Lower lobe of right lung (tissue), 2 donors: Measurements from ENCODE around the gene IL1RAPL2. TPM values are rescaled to one million over a fixed set of nuclear protein-coding genes. Genes with fewer than 3 reads are reported as not detected.
"Not testable (repeated sequence)": the region's sequence is repeated elsewhere in the genome, so short reads cannot be mapped to it uniquely, and the experiment has no call there.

Experiments
- ATAC-seq, 2 donors: fragments of 200-7000 bp; cut with Tn5 transposase; one replicate each; pipeline ENCODE4 v1.9.1; 2020 to 2022; ENCODE audit warnings: mild to moderate bottlenecking in 2 of 2, moderate library complexity in 2 of 2
- DNase-seq: peaks from one replicate; pipeline ENCODE4 v3.0.0-alpha.2; 2020
- H3K27ac ChIP-seq: fragments of 200-600 bp; one replicate; pipeline ENCODE4 v1.8.0; 2022
- H3K27me3 ChIP-seq: fragments of 200-600 bp; one replicate; pipeline ENCODE4 v1.8.0; 2022; ENCODE audit warnings: low read depth
- H3K36me3 ChIP-seq: fragments of 200-600 bp; one replicate; pipeline ENCODE4 v1.8.0; 2022; ENCODE audit warnings: mild to moderate bottlenecking
- H3K4me1 ChIP-seq: fragments of 200-600 bp; one replicate; pipeline ENCODE4 v1.8.0; 2022
- H3K4me3 ChIP-seq: fragments of 200-600 bp; one replicate; pipeline ENCODE4 v1.8.0; 2022; ENCODE audit warnings: mild to moderate bottlenecking
- H3K9me3 ChIP-seq: fragments of 200-600 bp; one replicate; pipeline ENCODE4 v1.8.0; 2022
- intact Hi-C: fragments of 100-400 bp; cut with DNase I; formaldehyde crosslinking; loops from one replicate; pipeline ENCODE4 v1.11.0; 2022
- total RNA-seq: library from RNA; stranded (reverse); fragmentation: NEBNext Ultra II Directional; extraction: Animal tissue kit (Norgen Biotek cat#: 25700); gene quantifications from one replicate; pipeline ENCODE4 v1.2.1, GENCODE V29; 2021
- TF ChIP-seq, protein P1 (sequence below): fragments of 200-600 bp; IDR thresholded peaks from one replicate; pipeline ENCODE4 v1.8.0; 2022; ENCODE audit warnings: antibody characterized with exemption, mild to moderate bottlenecking
- donor health status: DM: no; HTN: yes; CAD: no; lungs with severe emphysema.

The IL1RAPL2 gene
- total RNA-seq, 1 donor from 2014 or later: not detected

DNA sequence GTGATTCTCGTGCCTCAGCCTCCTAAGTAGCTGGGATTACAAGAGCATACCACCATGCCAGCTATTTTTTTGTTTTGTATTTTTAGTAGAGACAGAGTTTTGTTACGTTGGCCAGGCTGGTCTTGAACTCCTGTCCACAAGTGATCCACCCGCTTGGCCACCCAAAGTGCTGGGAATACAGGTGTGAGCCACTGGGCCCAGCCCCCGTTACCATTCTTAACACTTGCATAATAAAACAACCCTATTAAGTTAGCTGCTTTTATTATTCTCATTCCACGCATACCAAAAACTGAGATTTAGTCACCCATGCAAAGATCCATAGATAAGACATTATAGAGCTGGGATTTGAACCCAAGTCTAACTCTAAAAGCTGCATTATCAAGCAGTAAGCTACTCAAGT is 660.5 kb downstream of the IL1RAPL2 start:
- Histone ChIP-seq H3K4me1 (no peaks in the 10 kb centered on the region), H3K4me3 (no peak overlapping the region), H3K27ac (no peak overlapping the region), H3K9me3 (no peaks in the 10 kb centered on the region), H3K36me3 (no peaks in the 10 kb centered on the region), H3K27me3 (no peaks in the 10 kb centered on the region)
- TF ChIP-seq, protein P1, sequence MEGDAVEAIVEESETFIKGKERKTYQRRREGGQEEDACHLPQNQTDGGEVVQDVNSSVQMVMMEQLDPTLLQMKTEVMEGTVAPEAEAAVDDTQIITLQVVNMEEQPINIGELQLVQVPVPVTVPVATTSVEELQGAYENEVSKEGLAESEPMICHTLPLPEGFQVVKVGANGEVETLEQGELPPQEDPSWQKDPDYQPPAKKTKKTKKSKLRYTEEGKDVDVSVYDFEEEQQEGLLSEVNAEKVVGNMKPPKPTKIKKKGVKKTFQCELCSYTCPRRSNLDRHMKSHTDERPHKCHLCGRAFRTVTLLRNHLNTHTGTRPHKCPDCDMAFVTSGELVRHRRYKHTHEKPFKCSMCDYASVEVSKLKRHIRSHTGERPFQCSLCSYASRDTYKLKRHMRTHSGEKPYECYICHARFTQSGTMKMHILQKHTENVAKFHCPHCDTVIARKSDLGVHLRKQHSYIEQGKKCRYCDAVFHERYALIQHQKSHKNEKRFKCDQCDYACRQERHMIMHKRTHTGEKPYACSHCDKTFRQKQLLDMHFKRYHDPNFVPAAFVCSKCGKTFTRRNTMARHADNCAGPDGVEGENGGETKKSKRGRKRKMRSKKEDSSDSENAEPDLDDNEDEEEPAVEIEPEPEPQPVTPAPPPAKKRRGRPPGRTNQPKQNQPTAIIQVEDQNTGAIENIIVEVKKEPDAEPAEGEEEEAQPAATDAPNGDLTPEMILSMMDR: no peak
- DNase-seq (no peak), ATAC-seq (no peak)
- intact Hi-C loops: no loop called here

DNA sequence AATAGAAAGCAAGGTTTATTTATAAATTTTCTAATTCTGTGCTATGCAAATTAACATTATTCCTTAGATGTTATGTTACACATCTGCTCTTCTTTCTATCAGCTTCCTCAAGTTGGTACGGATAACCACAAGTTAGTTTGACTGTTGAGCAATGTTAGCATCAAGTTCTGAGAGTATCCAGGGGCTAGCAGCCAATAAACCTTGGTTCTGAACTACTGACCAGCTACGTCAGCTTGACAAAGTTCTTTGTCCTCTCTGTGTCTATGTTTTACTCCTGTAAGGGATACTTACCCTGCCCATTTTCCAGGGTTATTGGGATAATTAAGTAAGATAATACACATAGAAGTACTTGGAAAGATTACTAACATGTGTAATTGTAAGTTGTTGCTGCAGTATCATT is 662.6 kb downstream of the IL1RAPL2 start:
- Histone ChIP-seq H3K4me1 (no peaks in the 10 kb centered on the region), H3K9me3 (no peaks in the 10 kb centered on the region), H3K36me3 (no peaks in the 10 kb centered on the region), H3K4me3 (no peak overlapping the region), H3K27ac (no peak overlapping the region), H3K27me3 (no peaks in the 10 kb centered on the region)
- intact Hi-C loops: no loop called here
- ATAC-seq: no peak
- TF ChIP-seq, protein P1: no peak
- DNase-seq: no peak

DNA sequence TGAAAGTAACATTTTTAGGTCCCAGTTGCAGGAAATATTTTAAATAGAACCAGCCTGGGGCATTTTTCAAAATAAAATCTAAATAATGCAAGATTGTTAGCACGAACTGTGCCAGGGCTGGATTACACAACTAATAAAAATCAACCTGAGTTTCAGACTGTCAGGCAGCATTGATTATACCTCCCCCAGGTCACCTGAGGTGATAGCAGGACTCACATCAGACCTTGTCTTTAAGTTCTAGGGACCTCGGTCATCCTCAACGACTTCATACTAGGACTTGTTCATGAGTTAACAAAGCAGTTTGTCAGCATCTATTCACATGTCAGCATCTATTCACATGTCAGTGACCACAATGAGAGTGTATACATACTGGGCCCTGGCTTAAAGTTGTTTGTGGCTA is 663.1 kb downstream of the IL1RAPL2 start:
- Histone ChIP-seq H3K36me3 (no peaks in the 10 kb centered on the region), H3K27ac (no peak overlapping the region), H3K27me3 (no peaks in the 10 kb centered on the region), H3K9me3 (no peaks in the 10 kb centered on the region), H3K4me1 (no peaks in the 10 kb centered on the region), H3K4me3 (no peak overlapping the region)
- intact Hi-C loops: no loop called here
- DNase-seq: no peak
- TF ChIP-seq, protein P1: no peak
- ATAC-seq: no peak

DNA sequence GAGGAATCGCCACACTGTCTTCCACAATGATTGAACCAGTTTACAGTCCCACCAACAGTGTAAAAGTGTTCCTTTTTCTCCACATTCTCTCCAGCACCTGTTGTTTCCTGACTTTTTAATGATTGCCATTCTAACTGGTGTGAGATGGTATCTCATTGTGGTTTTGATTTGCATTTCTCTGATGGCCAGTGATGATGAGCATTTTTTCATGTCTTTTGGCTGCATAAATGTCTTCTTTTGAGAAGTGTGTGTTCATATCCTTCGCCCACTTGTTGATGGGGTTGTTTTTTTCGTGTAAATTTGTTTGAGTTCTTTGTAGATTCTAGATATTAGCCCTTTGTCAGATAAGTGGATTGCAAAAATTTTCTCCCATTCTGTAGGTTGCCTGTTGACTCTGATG is 671.4 kb downstream of the IL1RAPL2 start:
- H3K27ac ChIP-seq, H3K9me3 ChIP-seq, H3K4me1 ChIP-seq, H3K4me3 ChIP-seq, H3K27me3 ChIP-seq, H3K36me3 ChIP-seq, intact Hi-C loops, ATAC-seq, DNase-seq: not testable (repeated sequence)

DNA sequence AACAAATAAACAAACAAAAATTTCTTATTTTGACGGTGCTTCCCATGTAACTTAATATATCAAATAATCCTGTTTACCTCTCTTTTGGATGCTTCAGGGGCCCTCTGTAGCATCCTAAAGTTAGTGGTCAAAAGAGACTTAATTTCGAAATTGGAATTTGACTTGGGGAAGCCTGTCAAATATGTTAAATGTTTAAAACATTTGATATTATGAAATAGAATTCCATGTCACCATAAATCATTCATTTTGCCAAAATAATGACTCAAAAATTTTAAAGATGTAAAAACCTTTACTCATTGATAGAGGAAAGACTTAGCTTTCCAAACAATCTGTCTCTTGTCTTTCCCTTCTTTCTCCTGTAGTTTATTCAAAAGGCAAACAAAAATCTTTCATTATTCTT is 675.1 kb downstream of the IL1RAPL2 start:
- Histone ChIP-seq H3K27me3 (no peaks in the 10 kb centered on the region), H3K4me3 (no peak overlapping the region), H3K27ac (no peak overlapping the region), H3K36me3 (no peaks in the 10 kb centered on the region), H3K9me3 (no peaks in the 10 kb centered on the region), H3K4me1 (no peaks in the 10 kb centered on the region)
- no peak for DNase-seq
- TF ChIP-seq, protein P1: no peak
- no peak for ATAC-seq
- intact Hi-C loops: no loop called here

DNA sequence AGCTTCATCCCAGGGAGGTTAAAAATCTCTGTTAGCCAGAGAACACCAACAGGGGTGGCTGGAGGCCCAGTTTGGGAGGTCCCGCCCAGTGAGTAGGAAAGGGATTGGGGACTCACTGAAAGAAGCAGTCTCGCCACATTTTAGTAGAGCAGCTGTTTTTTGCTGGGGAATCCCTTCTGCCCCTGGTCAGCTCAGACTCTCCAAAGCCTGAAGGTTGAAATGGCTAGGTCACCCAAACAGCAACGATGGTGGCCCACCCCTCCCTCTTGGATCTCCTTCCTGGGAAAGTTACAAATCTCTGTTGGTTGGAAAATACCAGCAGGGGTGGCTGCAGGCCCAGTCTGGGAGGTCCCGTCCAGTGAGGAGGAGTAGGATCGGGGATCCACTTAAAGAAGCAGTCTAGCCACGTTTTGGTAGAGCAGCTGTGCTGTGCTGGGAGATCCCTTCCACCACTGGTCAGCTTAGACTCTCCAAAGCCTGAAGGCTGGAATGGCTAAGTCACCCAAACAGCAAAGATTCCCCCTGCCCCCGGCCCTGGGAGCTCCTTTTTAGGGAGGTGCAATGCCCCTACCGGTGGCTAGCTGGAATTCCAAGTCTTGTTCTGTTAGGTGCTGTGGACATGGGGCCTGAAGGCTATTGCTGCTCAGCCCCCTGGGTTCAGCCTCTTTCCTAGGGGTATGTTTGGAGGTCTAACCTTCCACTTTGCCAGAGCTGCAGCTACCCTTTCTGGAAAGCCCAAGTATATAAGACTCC is 694.5 kb downstream of the IL1RAPL2 start:
- TF ChIP-seq, protein P1: no peak

More for the DNA sequence above, 694.5 kb downstream of the IL1RAPL2 start:
- Histone ChIP-seq H3K4me3 (no peak overlapping the region), H3K36me3 (no peaks in the 10 kb centered on the region), H3K27ac (no peak overlapping the region), H3K4me1 (no peaks in the 10 kb centered on the region), H3K9me3 (no peaks in the 10 kb centered on the region), H3K27me3 (no peaks in the 10 kb centered on the region)
- DNase-seq: no peak
- intact Hi-C loops: no loop called here
- no peak for ATAC-seq
